SIG-M5 (cell line): Measurements from ENCODE around the gene TDRKH.
A peak's percentile ranks its signal among the peaks of the same experiment; 100 is the strongest.
"Not testable (repeated sequence)": the region's sequence is repeated elsewhere in the genome, so short reads cannot be mapped to it uniquely, and the experiment has no call there.

Source experiments
- DNase-seq: peaks from one replicate; lab custom pipeline; 2025; lab: John Stamatoyannopoulos, UW

Gene TDRKH

GRCh38 chr1:151762941-151763921 is 27.1 kb downstream of the TDRKH start, which contains the start of gene MRPL9:
TSS of gene MRPL9 (minus strand) at chr1:151763496. CDS start at chr1:151763479, 17 bp downstream.
- peak; percentile 30 for DNase-seq

- DNase-seq, result no peak
These were observed 29.5 kb downstream of the TDRKH start for GRCh38 chr1:151760597-151761385.

- DNase-seq, result no peak
These were observed 31.1 kb downstream of the TDRKH start for GRCh38 chr1:151759241-151759640.

- DNase-seq, result no peak
These were observed 34.0 kb downstream of the TDRKH start for GRCh38 chr1:151756291-151756690.

- no peak for DNase-seq
These were observed 48.8 kb downstream of the TDRKH start for GRCh38 chr1:151741516-151741915.

- no peak for DNase-seq
These were observed 50.5 kb downstream of the TDRKH start for GRCh38 chr1:151739590-151740355.

GRCh38 chr1:151737479-151737878 is 52.8 kb downstream of the TDRKH start:
- no peak for DNase-seq

- no peak for DNase-seq
These were observed 53.3 kb downstream of the TDRKH start for GRCh38 chr1:151737026-151737425.

- DNase-seq, result not testable (repeated sequence)
These were observed 56.3 kb downstream of the TDRKH start for GRCh38 chr1:151733995-151734394.

GRCh38 chr1:151733126-151733525 is 57.2 kb downstream of the TDRKH start:
- no peak for DNase-seq

GRCh38 chr1:151729966-151730291 is 60.4 kb downstream of the TDRKH start:
- DNase-seq, result no peak

GRCh38 chr1:151729157-151729965 is 60.9 kb downstream of the TDRKH start:
- DNase-seq, result no peak

GRCh38 chr1:151728151-151729054 is 61.9 kb downstream of the TDRKH start:
- no peak for DNase-seq

- DNase-seq, result no peak
These were observed 66.5 kb downstream of the TDRKH start for GRCh38 chr1:151723726-151724370.
